ENCODE measurements around the gene KCNJ15. TPM values are rescaled to one million over a fixed set of nuclear protein-coding genes. Genes with fewer than 3 reads are reported as not detected.

The KCNJ15 gene
- total RNA-seq, 1 experiment from 2014 or later, result not detected

DNA sequence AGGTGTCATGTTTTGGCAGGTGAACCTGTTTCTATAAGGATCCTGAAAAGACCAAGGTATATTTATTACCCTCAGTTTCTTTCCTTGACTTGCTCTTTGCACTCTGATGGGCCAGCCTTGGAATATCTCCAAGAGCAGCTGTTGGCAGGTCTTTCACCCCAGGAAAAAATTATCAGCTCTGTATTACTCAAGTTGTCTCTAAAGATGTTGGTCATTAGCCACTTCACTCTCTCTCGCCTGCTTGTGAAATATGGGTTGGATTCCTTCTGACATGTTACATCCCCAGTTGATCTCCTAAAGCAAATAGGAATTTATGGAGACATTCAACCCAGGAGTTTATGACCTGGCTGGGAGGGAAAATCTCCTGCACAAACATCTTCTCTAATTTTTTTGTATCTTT, 85.9 kb downstream of the KCNJ15 start:
- ChIA-PET POLR2A (no interaction called here), CTCF (interaction anchor here (0.5 kb wide), 1 partner anchor 36 kb away, joined by 3 read pairs; no protein-coding TSS in a partner anchor)
- H3K27ac Mint-ChIP-seq (ENCODE audit: unreplicated experiment), result no peak overlapping the region

DNA sequence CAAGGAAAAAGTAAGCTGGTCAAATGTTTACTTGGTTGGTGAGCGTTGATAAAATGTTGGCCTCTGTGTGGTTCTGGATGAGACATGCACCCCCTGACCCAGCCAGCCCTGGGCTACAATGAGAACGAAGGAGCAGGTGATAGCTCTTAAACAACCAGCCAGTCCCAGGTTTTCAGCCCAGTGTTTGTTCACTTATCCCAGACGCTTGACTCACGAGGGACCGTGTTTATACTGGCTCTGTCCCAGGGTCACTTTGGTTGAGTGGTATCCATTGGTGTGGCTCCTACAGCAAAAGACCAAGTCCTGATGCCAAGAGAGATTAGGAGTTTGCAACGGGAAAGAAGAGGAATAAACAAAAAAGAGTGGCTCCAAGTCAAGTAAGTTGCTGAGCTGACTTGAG, 86.9 kb downstream of the KCNJ15 start:
- intact Hi-C loops (cut with micrococcal nuclease; ENCODE audit: unreplicated experiment), result no loop called here
- Histone ChIP-seq H3K27me3 (replicated peaks; ENCODE audit: control insufficient read depth, insufficient read depth, low read length) (no peaks in the 10 kb centered on the region), H3K36me3 (ENCODE audit: control insufficient read depth, insufficient read depth, low read length) (no peaks in the 10 kb centered on the region), H3K4me1 (no peaks in the 10 kb centered on the region), H3K4me3 (ENCODE audit: low read depth, low read length) (no peak overlapping the region), H3K9me3 (no peaks in the 10 kb centered on the region)
- no TSS peak for BruUV-seq (replicated peaks)
- H3K4me1 Mint-ChIP-seq (ENCODE audit: low read depth, unreplicated experiment), result no peaks in the 10 kb centered on the region
- no peak overlapping the region for H3K27ac Mint-ChIP-seq (ENCODE audit: unreplicated experiment)
- ChIA-PET CTCF (no interaction called here), POLR2A (no interaction called here)
- peaks cover 7% of the 10 kb centered on the region for H3K27me3 Mint-ChIP-seq (ENCODE audit: insufficient read depth, unreplicated experiment)
- H3K4me3 Mint-ChIP-seq (ENCODE audit: unreplicated experiment), result no peak overlapping the region
- no peaks in the 10 kb centered on the region for H3K9me3 Mint-ChIP-seq (ENCODE audit: unreplicated experiment)
- TF ChIP-seq, protein P1, sequence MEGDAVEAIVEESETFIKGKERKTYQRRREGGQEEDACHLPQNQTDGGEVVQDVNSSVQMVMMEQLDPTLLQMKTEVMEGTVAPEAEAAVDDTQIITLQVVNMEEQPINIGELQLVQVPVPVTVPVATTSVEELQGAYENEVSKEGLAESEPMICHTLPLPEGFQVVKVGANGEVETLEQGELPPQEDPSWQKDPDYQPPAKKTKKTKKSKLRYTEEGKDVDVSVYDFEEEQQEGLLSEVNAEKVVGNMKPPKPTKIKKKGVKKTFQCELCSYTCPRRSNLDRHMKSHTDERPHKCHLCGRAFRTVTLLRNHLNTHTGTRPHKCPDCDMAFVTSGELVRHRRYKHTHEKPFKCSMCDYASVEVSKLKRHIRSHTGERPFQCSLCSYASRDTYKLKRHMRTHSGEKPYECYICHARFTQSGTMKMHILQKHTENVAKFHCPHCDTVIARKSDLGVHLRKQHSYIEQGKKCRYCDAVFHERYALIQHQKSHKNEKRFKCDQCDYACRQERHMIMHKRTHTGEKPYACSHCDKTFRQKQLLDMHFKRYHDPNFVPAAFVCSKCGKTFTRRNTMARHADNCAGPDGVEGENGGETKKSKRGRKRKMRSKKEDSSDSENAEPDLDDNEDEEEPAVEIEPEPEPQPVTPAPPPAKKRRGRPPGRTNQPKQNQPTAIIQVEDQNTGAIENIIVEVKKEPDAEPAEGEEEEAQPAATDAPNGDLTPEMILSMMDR (IDR thresholded peaks at IDR 0.05; ENCODE audit: insufficient read depth in 1 of 2, low read depth in 1 of 2, low read length in 1 of 2, severe bottlenecking in 1 of 2, unreplicated experiment in 1 of 2), result no peak
- H3K36me3 Mint-ChIP-seq (ENCODE audit: insufficient read depth, unreplicated experiment), result no peaks in the 10 kb centered on the region
- DNase-seq, result no peak

More for the DNA sequence above, 85.9 kb downstream of the KCNJ15 start:
- no peaks in the 10 kb centered on the region for H3K9me3 Mint-ChIP-seq (ENCODE audit: unreplicated experiment)
- H3K36me3 Mint-ChIP-seq (ENCODE audit: insufficient read depth, unreplicated experiment), result no peaks in the 10 kb centered on the region
- H3K27me3 Mint-ChIP-seq (ENCODE audit: insufficient read depth, unreplicated experiment), result peaks cover 11% of the 10 kb centered on the region
- TF ChIP-seq, protein P1 (IDR thresholded peaks at IDR 0.05; ENCODE audit: insufficient read depth in 1 of 2, low read depth in 1 of 2, low read length in 1 of 2, severe bottlenecking in 1 of 2, unreplicated experiment in 1 of 2), result no peak
- Histone ChIP-seq H3K4me3 (ENCODE audit: low read depth, low read length) (no peak overlapping the region), H3K27me3 (replicated peaks; ENCODE audit: control insufficient read depth, insufficient read depth, low read length) (no peaks in the 10 kb centered on the region), H3K36me3 (ENCODE audit: control insufficient read depth, insufficient read depth, low read length) (no peaks in the 10 kb centered on the region), H3K9me3 (no peaks in the 10 kb centered on the region), H3K4me1 (no peaks in the 10 kb centered on the region)
- no peak for DNase-seq
- H3K4me1 Mint-ChIP-seq (ENCODE audit: low read depth, unreplicated experiment), result no peaks in the 10 kb centered on the region
- H3K4me3 Mint-ChIP-seq (ENCODE audit: unreplicated experiment), result no peak overlapping the region
- intact Hi-C loops (cut with micrococcal nuclease; ENCODE audit: unreplicated experiment), result no loop called here
- no TSS peak for BruUV-seq (replicated peaks)

DNA sequence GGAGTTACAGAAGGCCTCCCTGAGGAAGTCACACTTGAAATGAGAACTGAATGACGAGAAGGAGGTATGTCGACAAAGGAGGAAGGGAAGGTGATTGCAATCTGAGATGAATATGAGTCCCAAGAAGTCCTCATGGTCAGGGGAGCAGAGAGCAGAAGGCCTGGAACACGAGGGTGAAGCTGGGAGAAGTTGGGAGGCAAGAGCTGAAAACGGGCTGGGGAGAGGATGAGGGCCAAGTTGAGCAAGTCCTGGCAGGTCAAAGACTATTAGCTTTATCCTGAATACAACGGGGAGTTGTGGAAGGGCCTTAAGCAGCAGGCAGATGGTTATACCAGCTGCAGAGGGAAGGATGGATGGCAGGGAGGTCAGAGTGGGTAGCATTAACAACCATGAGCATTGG, 89.5 kb downstream of the KCNJ15 start:
- no peaks in the 10 kb centered on the region for H3K27me3 ChIP-seq (replicated peaks; ENCODE audit: control insufficient read depth, insufficient read depth, low read length)
- H3K9me3 Mint-ChIP-seq (ENCODE audit: unreplicated experiment), result no peaks in the 10 kb centered on the region
- no peaks in the 10 kb centered on the region for H3K9me3 ChIP-seq
- no peaks in the 10 kb centered on the region for H3K4me1 Mint-ChIP-seq (ENCODE audit: low read depth, unreplicated experiment)
- no peaks in the 10 kb centered on the region for H3K36me3 ChIP-seq (ENCODE audit: control insufficient read depth, insufficient read depth, low read length)
- no TSS peak for BruUV-seq (replicated peaks)
- peaks cover 11% of the 10 kb centered on the region for H3K27me3 Mint-ChIP-seq (ENCODE audit: insufficient read depth, unreplicated experiment)
- TF ChIP-seq, protein P1 (IDR thresholded peaks at IDR 0.05; ENCODE audit: insufficient read depth in 1 of 2, low read depth in 1 of 2, low read length in 1 of 2, severe bottlenecking in 1 of 2, unreplicated experiment in 1 of 2), result no peak
- no peak for DNase-seq
- ChIA-PET POLR2A (no interaction called here), CTCF (no interaction called here)
- no peak overlapping the region for H3K4me3 Mint-ChIP-seq (ENCODE audit: unreplicated experiment)
- no peaks in the 10 kb centered on the region for H3K36me3 Mint-ChIP-seq (ENCODE audit: insufficient read depth, unreplicated experiment)
- H3K27ac Mint-ChIP-seq (ENCODE audit: unreplicated experiment), result no peak overlapping the region
- H3K4me1 ChIP-seq, result no peaks in the 10 kb centered on the region
- intact Hi-C loops (cut with micrococcal nuclease; ENCODE audit: unreplicated experiment), result no loop called here
- H3K4me3 ChIP-seq (ENCODE audit: low read depth, low read length), result no peak overlapping the region
